RWPE2 (cell line): ENCODE data around the gene BRI3.

ENCODE experiments used
- ATAC-seq: fragments of 200-7000 bp; cut with Tn5 transposase; 3 replicates; pipeline ENCODE4 v1.9.1; 2021; ENCODE audit warnings: low read depth
- DNase-seq: peaks from one replicate; pipeline ENCODE4 v3.0.0-alpha.2; 2020; ENCODE audit warnings: low spot score
- H3K27ac ChIP-seq: fragments of 450-650 bp; 2 replicates; pipeline ENCODE4 v1.5.1; 2017; ENCODE audit warnings: mild to moderate bottlenecking; ENCODE audit not compliant: poor library complexity, severe bottlenecking
- H3K27me3 ChIP-seq: fragments of 250-450 bp; sonication (Bioruptor Pico); 2 replicates; pipeline ENCODE4 v1.5.1; 2021; ENCODE audit warnings: mild to moderate bottlenecking, moderate library complexity; ENCODE audit not compliant: insufficient read depth, poor library complexity, severe bottlenecking
- H3K36me3 ChIP-seq: fragments of 250-450 bp; sonication (Bioruptor Pico); 2 replicates; pipeline ENCODE4 v1.5.1; 2020; ENCODE audit warnings: low read depth, mild to moderate bottlenecking, moderate library complexity
- H3K4me1 ChIP-seq: fragments of 250-450 bp; sonication (Bioruptor Pico); 2 replicates; pipeline ENCODE4 v1.5.1; 2021; ENCODE audit warnings: mild to moderate bottlenecking, moderate library complexity; ENCODE audit not compliant: insufficient read depth, poor library complexity, severe bottlenecking
- H3K4me3 ChIP-seq: fragments of 250-450 bp; sonication (Bioruptor Pico); 2 replicates; pipeline ENCODE4 v1.5.1; 2021; ENCODE audit warnings: mild to moderate bottlenecking, moderate library complexity; ENCODE audit not compliant: severe bottlenecking
- H3K9me3 ChIP-seq: fragments of 250-450 bp; sonication (Bioruptor Pico); 2 replicates; pipeline ENCODE4 v1.5.1; 2021; ENCODE audit warnings: mild to moderate bottlenecking, moderate library complexity; ENCODE audit not compliant: severe bottlenecking
- TF ChIP-seq, protein P1 (sequence below): fragments of 450-650 bp; IDR thresholded peaks from one replicate; pipeline ENCODE4 v1.5.1; 2017; ENCODE audit warnings: mild to moderate bottlenecking, moderate library complexity; ENCODE audit not compliant: poor library complexity, severe bottlenecking

The BRI3 gene

DNA sequence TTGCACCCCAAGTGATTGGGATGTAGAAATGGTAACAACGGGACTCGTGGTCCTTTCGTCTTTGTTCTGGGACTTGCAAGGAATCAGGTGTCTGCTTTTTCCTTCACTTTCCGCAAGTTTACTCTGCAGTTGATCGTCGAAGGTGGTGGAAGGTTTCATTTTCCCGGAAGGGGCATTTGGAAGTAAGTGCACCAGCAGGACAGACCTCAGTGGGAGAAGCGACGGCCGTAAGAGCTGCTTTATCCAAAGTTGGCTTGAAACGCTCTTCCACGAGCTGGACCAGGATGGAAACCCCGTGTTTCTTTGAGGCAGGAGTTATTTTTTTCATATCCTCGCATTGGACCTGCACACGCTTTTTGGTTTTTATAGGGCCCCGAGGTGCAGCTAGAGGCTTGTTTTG lies 1.2 kb downstream of the BRI3 start:
- Histone ChIP-seq H3K9me3 (no peaks in the 10 kb centered on the region), H3K27me3 (no peaks in the 10 kb centered on the region), H3K27ac (peak overlapping the region; percentile 91), H3K4me1 (peaks cover 35% of the 10 kb centered on the region), H3K4me3 (peak overlapping the region; percentile 87), H3K36me3 (peaks cover 16% of the 10 kb centered on the region; the same call in 1 of the 2 replicates)
- no peak for DNase-seq
- no peak for ATAC-seq
- TF ChIP-seq, protein P1, sequence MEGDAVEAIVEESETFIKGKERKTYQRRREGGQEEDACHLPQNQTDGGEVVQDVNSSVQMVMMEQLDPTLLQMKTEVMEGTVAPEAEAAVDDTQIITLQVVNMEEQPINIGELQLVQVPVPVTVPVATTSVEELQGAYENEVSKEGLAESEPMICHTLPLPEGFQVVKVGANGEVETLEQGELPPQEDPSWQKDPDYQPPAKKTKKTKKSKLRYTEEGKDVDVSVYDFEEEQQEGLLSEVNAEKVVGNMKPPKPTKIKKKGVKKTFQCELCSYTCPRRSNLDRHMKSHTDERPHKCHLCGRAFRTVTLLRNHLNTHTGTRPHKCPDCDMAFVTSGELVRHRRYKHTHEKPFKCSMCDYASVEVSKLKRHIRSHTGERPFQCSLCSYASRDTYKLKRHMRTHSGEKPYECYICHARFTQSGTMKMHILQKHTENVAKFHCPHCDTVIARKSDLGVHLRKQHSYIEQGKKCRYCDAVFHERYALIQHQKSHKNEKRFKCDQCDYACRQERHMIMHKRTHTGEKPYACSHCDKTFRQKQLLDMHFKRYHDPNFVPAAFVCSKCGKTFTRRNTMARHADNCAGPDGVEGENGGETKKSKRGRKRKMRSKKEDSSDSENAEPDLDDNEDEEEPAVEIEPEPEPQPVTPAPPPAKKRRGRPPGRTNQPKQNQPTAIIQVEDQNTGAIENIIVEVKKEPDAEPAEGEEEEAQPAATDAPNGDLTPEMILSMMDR: no peak

DNA sequence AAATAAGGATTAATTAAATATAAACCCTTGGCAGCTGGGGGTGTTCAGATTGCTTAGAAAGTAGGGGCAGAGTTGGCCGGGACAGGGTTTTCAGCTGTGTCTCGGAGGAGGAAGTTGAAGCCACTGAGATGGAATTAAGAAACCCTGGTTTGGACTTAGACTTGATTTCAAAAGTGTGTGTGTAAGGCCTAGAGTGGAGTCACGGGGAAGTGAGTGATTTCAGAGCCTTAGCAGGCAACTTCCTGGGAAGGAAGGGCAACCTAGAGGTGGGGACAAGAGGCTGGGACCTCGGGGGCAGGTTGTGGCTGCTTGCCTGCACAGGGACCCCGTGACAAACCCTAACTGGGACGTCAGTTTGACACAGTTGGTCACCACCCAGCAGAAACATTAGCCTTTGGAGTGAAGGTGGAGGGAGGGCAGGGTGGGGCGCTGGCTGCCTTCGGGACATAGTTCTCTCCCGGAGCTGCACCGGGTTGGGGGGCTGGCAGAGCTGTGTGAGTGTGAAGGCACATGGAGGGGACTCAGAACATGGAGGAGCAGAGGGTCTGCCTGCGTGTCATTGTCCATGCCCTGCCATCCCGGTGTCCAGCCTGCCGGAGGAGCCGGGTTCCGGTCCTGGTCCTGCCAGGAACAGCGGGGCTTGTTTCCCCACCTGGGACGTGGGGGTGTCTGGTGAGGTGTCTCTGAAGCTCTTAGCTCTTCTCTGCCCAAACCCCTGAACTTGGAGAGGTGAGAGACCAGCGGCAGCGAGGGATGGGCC lies 1.8 kb downstream of the BRI3 start:
- ATAC-seq (no peak), DNase-seq (no peak)
- H3K4me1 ChIP-seq: peaks cover 41% of the 10 kb centered on the region

GRCh38 chr7:98283887-98284222 lies 2.4 kb downstream of the BRI3 start:
- Histone ChIP-seq H3K27ac (peak overlapping the region; percentile 91), H3K4me3 (peak overlapping the region; percentile 87), H3K4me1 (peaks cover 41% of the 10 kb centered on the region), H3K36me3 (peaks cover 23% of the 10 kb centered on the region; the same call in 1 of the 2 replicates), H3K27me3 (no peaks in the 10 kb centered on the region), H3K9me3 (no peaks in the 10 kb centered on the region)
- TF ChIP-seq, protein P1: no peak
- no peak for DNase-seq
- 0 out of 3 replicates have a peak, but pooled peaks have one; percentile 2 for ATAC-seq

More for the DNA sequence above, 1.8 kb downstream of the BRI3 start:
- H3K27me3 ChIP-seq: no peaks in the 10 kb centered on the region
- TF ChIP-seq, protein P1: no peak
- H3K27ac ChIP-seq: peak overlapping the region; percentile 91
- no peaks in the 10 kb centered on the region for H3K9me3 ChIP-seq
- H3K36me3 ChIP-seq: peaks cover 18% of the 10 kb centered on the region; the same call in 1 of the 2 replicates
- H3K4me3 ChIP-seq: peak overlapping the region; percentile 87

GRCh38 chr7:98284335-98285036 lies 3.0 kb downstream of the BRI3 start:
- TF ChIP-seq, protein P1: no peak
- Histone ChIP-seq H3K27ac (peak overlapping the region; percentile 91), H3K4me3 (peak overlapping the region; percentile 87), H3K36me3 (peaks cover 29% of the 10 kb centered on the region), H3K27me3 (no peaks in the 10 kb centered on the region), H3K9me3 (no peaks in the 10 kb centered on the region), H3K4me1 (peaks cover 41% of the 10 kb centered on the region)
- ATAC-seq (peak; percentile 39), DNase-seq (peak; percentile 89)
